Keratinocyte (primary cell): ENCODE results near the gene TNFRSF11A. TPM values are rescaled to one million over a fixed set of nuclear protein-coding genes. Genes with fewer than 3 reads are reported as not detected.

ENCODE experiments used
- DNase-seq: peaks from one replicate; pipeline ENCODE4 v3.0.0-alpha.2; 2011; ENCODE audit warnings: low read depth, missing footprints, low spot score
- FAIRE-seq: peaks from 2 replicates; lab custom pipeline; 2011; peaks lifted over from hg19 to GRCh38; lab: Jason Lieb, UNC
- H2AFZ ChIP-seq: 2 replicates; pipeline ENCODE4 v1.6.0; 2012; ENCODE audit warnings: low read length, control low read depth, inconsistent platforms; ENCODE audit not compliant: control insufficient read depth
- H3K27ac ChIP-seq: 2 replicates; pipeline ENCODE4 v1.5.1; 2011; ENCODE audit warnings: low read length; ENCODE audit not compliant: control insufficient read depth, insufficient read depth
- H3K27me3 ChIP-seq: 3 replicates; pipeline ENCODE4 v1.6.0; 2011; ENCODE audit warnings: low read length; ENCODE audit not compliant: control insufficient read depth, insufficient read depth; ENCODE audit errors: extremely low read depth
- H3K36me3 ChIP-seq, 2 experiments: 2 replicates in 1 of 2; 3 replicates in 1 of 2; pipeline ENCODE4 v1.5.1; 2011; ENCODE audit warnings: low read length in 2 of 2, mild to moderate bottlenecking in 1 of 2; ENCODE audit not compliant: control insufficient read depth in 2 of 2, insufficient read depth in 2 of 2; ENCODE audit errors: extremely low read depth in 1 of 2
- H3K4me1 ChIP-seq: 3 replicates; pipeline ENCODE4 v1.5.1; 2011; ENCODE audit warnings: low read length; ENCODE audit not compliant: control insufficient read depth, insufficient read depth; ENCODE audit errors: extremely low read depth
- H3K4me2 ChIP-seq: 3 replicates; pipeline ENCODE4 v1.6.0; 2011; ENCODE audit warnings: low read depth, low read length; ENCODE audit not compliant: control insufficient read depth, insufficient read depth; ENCODE audit errors: extremely low read depth
- H3K4me3 ChIP-seq, 3 experiments: fragments of 200-600 bp in 1 of 3; sonication (generic) in 1 of 3; 2 replicates in 2 of 3; 3 replicates in 1 of 3; pipeline ENCODE4 v1.5.1; 2011 to 2016; ENCODE audit warnings: low read length in 3 of 3, mild to moderate bottlenecking in 3 of 3, control low read depth in 2 of 3, inconsistent platforms in 1 of 3, low read depth in 1 of 3, mixed read lengths in 1 of 3, mixed run types in 1 of 3, moderate library complexity in 1 of 3; ENCODE audit not compliant: control insufficient read depth in 2 of 3, insufficient read depth in 2 of 3; ENCODE audit errors: extremely low read depth in 1 of 3
- H3K79me2 ChIP-seq: 2 replicates; pipeline ENCODE4 v1.6.0; 2012; ENCODE audit warnings: low read length; ENCODE audit not compliant: control insufficient read depth, insufficient read depth
- H3K9ac ChIP-seq: 3 replicates; pipeline ENCODE4 v1.6.0; 2011; ENCODE audit warnings: low read length; ENCODE audit not compliant: control insufficient read depth, insufficient read depth; ENCODE audit errors: extremely low read depth
- H3K9me1 ChIP-seq: 3 replicates; pipeline ENCODE4 v1.6.0; 2011; ENCODE audit warnings: low read length; ENCODE audit not compliant: control insufficient read depth, insufficient read depth; ENCODE audit errors: extremely low read depth
- H3K9me3 ChIP-seq: 2 replicates; pipeline ENCODE4 v1.5.1; 2012; ENCODE audit warnings: low read depth, low read length; ENCODE audit not compliant: control insufficient read depth
- H4K20me1 ChIP-seq: 3 replicates; pipeline ENCODE4 v1.6.0; 2011; ENCODE audit warnings: low read length; ENCODE audit not compliant: control insufficient read depth, insufficient read depth; ENCODE audit errors: extremely low read depth
- CTCF ChIP-seq, 3 experiments: IDR thresholded peaks in 1 of 3; conservative IDR thresholded peaks in 1 of 3; optimal IDR thresholded peaks in 1 of 3; 2 replicates in 2 of 3; 3 replicates in 1 of 3; pipeline versions ENCODE3 to v1.5.1; 2011; ENCODE audit warnings: low read length in 3 of 3, mild to moderate bottlenecking in 3 of 3, moderate library complexity in 2 of 3, control low read depth in 1 of 3, inconsistent platforms in 1 of 3; ENCODE audit not compliant: insufficient read depth in 2 of 3; ENCODE audit errors: extremely low read depth in 1 of 3
- EZH2 ChIP-seq: IDR thresholded peaks from one replicate; pipeline ENCODE4 v1.6.1; 2012; ENCODE audit warnings: inconsistent platforms, mild to moderate bottlenecking, low read length, moderate library complexity
- dilution Hi-C: fragments of 300-500 bp; cut with MboI; formaldehyde crosslinking; loops from one replicate; pipeline ENCODE4 v1.7.0; 2020; ENCODE audit warnings: low sequenced_read_pairs; ENCODE audit not compliant: extremely low pct_ligation_motif_present
- polyA plus RNA-seq, 5 experiments: library from polyadenylated mRNA; depleted of rRNA in 3 of 5; stranded (reverse) in 3 of 5; stranded (forward) in 1 of 5; unstranded in 1 of 5; fragments of >200 nt; gene quantifications; 1 replicate in 1 of 5; 2 replicates in 3 of 5; 3 replicates in 1 of 5; pipeline versions ENCODE4 v1.2.1 to v1.2.3, GENCODE V29; 2011 to 2012; ENCODE audit warnings: missing spikeins in 2 of 5, low read depth in 1 of 5, low replicate concordance in 1 of 5

TNFRSF11A gene
- polyA plus RNA-seq, 1 donor (not counting 4 experiments of a cell fraction or from before 2014, with no cell fraction given): 0.51 TPM

DNA sequence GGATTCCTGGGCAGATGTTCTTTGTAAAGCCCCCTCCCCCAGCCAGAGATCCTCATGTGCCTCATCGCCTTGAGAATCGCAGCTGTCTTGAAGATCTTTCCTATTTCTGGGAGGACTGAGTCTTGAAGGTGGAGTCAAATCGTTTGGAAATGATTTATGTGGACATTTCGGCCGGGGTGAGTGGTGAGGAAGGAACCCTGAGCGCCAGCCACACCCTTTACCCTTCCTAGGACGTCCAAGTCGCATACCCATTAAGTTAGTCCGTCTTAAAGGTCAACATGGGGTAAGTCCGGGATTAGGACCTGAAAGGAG, 112.9 kb downstream of the TNFRSF11A start:
- no peak for TF ChIP-seq EZH2
- no peak for TF ChIP-seq CTCF (optimal IDR thresholded peaks at IDR 0.05 in 1 of 3, IDR thresholded peaks at IDR 0.05 in 1 of 3, conservative IDR thresholded peaks at IDR 0.05 in 1 of 3; ENCODE audit: extremely low read depth in 1 of 3, insufficient read depth in 2 of 3, low read length in 3 of 3)
- Histone ChIP-seq H3K9me1 (no peaks in the 10 kb centered on the region), H3K4me1 (peaks cover 16% of the 10 kb centered on the region), H2AFZ (peak overlapping the region; percentile 73), H3K27ac (peak overlapping the region; percentile 73), H3K36me3 (no peaks in the 10 kb centered on the region), H3K27me3 (peaks cover 4% of the 10 kb centered on the region), H4K20me1 (no peaks in the 10 kb centered on the region), H3K4me3 (peak overlapping the region in 1 of 3 experiments; percentile 43), H3K4me2 (peak overlapping the region; percentile 71), H3K79me2 (no peaks in the 10 kb centered on the region), H3K9ac (peak overlapping the region; percentile 66), H3K9me3 (no peaks in the 10 kb centered on the region)
- DNase-seq: no peak
- dilution Hi-C loops: no loop called here
- no peak for FAIRE-seq

DNA sequence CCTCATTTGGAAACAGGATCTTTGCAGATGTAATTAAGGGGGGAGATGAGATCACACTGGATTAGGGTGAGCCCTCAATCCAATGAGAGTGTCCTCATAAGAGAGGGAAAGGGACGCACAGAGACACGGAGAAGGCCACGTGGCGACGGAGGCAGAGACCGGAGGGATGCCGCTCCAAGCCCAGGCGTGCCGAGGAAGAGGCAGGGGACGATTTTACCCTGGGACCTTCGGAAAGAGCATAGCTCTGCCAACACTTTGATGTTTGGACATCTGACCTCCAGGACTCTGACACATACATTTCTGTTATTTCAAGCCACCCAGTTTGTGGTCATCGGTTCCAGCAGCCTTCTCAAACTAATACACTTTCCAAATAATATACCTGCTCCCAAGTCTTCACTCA, 113.3 kb downstream of the TNFRSF11A start:
- Histone ChIP-seq H3K36me3 (no peaks in the 10 kb centered on the region), H3K4me2 (peak overlapping the region; percentile 71), H3K9ac (peak overlapping the region; percentile 66), H3K4me1 (peaks cover 16% of the 10 kb centered on the region), H3K9me1 (no peaks in the 10 kb centered on the region), H3K27ac (peak overlapping the region; percentile 73), H2AFZ (peak overlapping the region; percentile 73), H3K9me3 (no peaks in the 10 kb centered on the region), H4K20me1 (no peaks in the 10 kb centered on the region), H3K27me3 (peaks cover 4% of the 10 kb centered on the region), H3K4me3 (peak overlapping the region in 1 of 3 experiments; percentile 43), H3K79me2 (no peaks in the 10 kb centered on the region)
- dilution Hi-C loops: no loop called here
- no peak for FAIRE-seq
- TF ChIP-seq CTCF (optimal IDR thresholded peaks at IDR 0.05 in 1 of 3, IDR thresholded peaks at IDR 0.05 in 1 of 3, conservative IDR thresholded peaks at IDR 0.05 in 1 of 3; ENCODE audit: extremely low read depth in 1 of 3, insufficient read depth in 2 of 3, low read length in 3 of 3) (no peak), EZH2 (no peak)
- DNase-seq: no peak
